Activated CD8-positive, alpha-beta memory T cell treated with anti-CD3 and anti-CD28 coated beads for 36 hours (primary cell): ENCODE data around the gene DIAPH3. TPM values are rescaled to one million over a fixed set of nuclear protein-coding genes. Genes with fewer than 3 reads are reported as not detected.

Experiments used
- CTCF ChIA-PET: fragments of 350-600 bp; sonication (Branson Sonifier 250); formaldehyde crosslinking; loops from one replicate; lab custom pipeline; 2021; ENCODE audit warnings: antibody characterized with exemption; lab: Charles Lee
- POLR2A ChIA-PET: fragments of 350-600 bp; sonication (Branson Sonifier 250); formaldehyde crosslinking; loops from one replicate; lab custom pipeline; 2021; ENCODE audit warnings: antibody characterized with exemption; lab: Charles Lee
- total RNA-seq, 2 experiments: library from RNA; stranded (reverse); gene quantifications; one replicate each; pipeline ENCODE4 v1.2.3, GENCODE V29; 2021

Gene DIAPH3
- total RNA-seq, 2 experiments from 2014 or later: 18.8 to 19.0 TPM

- CTCF ChIA-PET: interaction anchor here (1.0 kb wide), 1 partner anchor 90 kb away, joined by 3 read pairs; no protein-coding TSS in a partner anchor
Measured at GRCh38 chr13:59771272-59771671, 392.5 kb downstream of the DIAPH3 start.

GRCh38 chr13:59770451-59770850 lies 393.3 kb downstream of the DIAPH3 start:
- ChIA-PET CTCF (interaction anchor here (1.0 kb wide), 1 partner anchor 89 kb away, joined by 3 read pairs; no protein-coding TSS in a partner anchor), POLR2A (no interaction called here)

More at GRCh38 chr13:59771272-59771671, 392.5 kb downstream of the DIAPH3 start:
- POLR2A ChIA-PET: no interaction called here

- ChIA-PET CTCF (no interaction called here), POLR2A (no interaction called here)
Measured at GRCh38 chr13:59766236-59766635, 397.5 kb downstream of the DIAPH3 start.

- POLR2A ChIA-PET: no interaction called here
- CTCF ChIA-PET: interaction anchor here (1.2 kb wide), 1 partner anchor 365 kb away, joined by 3 read pairs; no protein-coding TSS in a partner anchor
Measured at GRCh38 chr13:59755632-59756290, 408.0 kb downstream of the DIAPH3 start.

- POLR2A ChIA-PET: no interaction called here
- CTCF ChIA-PET: no interaction called here
Measured at GRCh38 chr13:59754411-59754810, 409.3 kb downstream of the DIAPH3 start.

GRCh38 chr13:59750860-59751259 lies 412.9 kb downstream of the DIAPH3 start:
- CTCF ChIA-PET: no interaction called here

GRCh38 chr13:59748046-59748445 lies 415.7 kb downstream of the DIAPH3 start:
- CTCF ChIA-PET: no interaction called here
- POLR2A ChIA-PET: no interaction called here

More at GRCh38 chr13:59750860-59751259, 412.9 kb downstream of the DIAPH3 start:
- POLR2A ChIA-PET: no interaction called here

- ChIA-PET CTCF (no interaction called here), POLR2A (no interaction called here)
Measured at GRCh38 chr13:59747529-59747928, 416.2 kb downstream of the DIAPH3 start.

- ChIA-PET CTCF (no interaction called here), POLR2A (interaction anchor here (0.7 kb wide), 1 partner anchor 18 kb away, joined by 3 read pairs; no protein-coding TSS in a partner anchor)
Measured at GRCh38 chr13:59746291-59746962, 417.3 kb downstream of the DIAPH3 start.

- CTCF ChIA-PET: no interaction called here
- POLR2A ChIA-PET: no interaction called here
Measured at GRCh38 chr13:59745392-59745788, 418.3 kb downstream of the DIAPH3 start.

- CTCF ChIA-PET: no interaction called here
Measured at GRCh38 chr13:59744747-59745391, 418.9 kb downstream of the DIAPH3 start.

GRCh38 chr13:59743195-59743594 lies 420.5 kb downstream of the DIAPH3 start:
- ChIA-PET CTCF (no interaction called here), POLR2A (no interaction called here)

More at GRCh38 chr13:59744747-59745391, 418.9 kb downstream of the DIAPH3 start:
- POLR2A ChIA-PET: no interaction called here

- ChIA-PET CTCF (no interaction called here), POLR2A (no interaction called here)
Measured at GRCh38 chr13:59742467-59742866, 421.3 kb downstream of the DIAPH3 start.

GRCh38 chr13:59738921-59739320 lies 424.8 kb downstream of the DIAPH3 start:
- POLR2A ChIA-PET: no interaction called here
- CTCF ChIA-PET: no interaction called here

GRCh38 chr13:59734393-59734792 lies 429.3 kb downstream of the DIAPH3 start:
- ChIA-PET CTCF (interaction anchor here (1.2 kb wide), 1 partner anchor 11 kb away, joined by 3 read pairs; no protein-coding TSS in a partner anchor), POLR2A (no interaction called here)

- ChIA-PET CTCF (interaction anchor here (1.2 kb wide), 1 partner anchor 10 kb away, joined by 3 read pairs; no protein-coding TSS in a partner anchor), POLR2A (no interaction called here)
Measured at GRCh38 chr13:59733744-59734143, 430.0 kb downstream of the DIAPH3 start.

GRCh38 chr13:59730026-59730425 lies 433.7 kb downstream of the DIAPH3 start:
- POLR2A ChIA-PET: no interaction called here
- CTCF ChIA-PET: no interaction called here

GRCh38 chr13:59728896-59729545 lies 434.7 kb downstream of the DIAPH3 start:
- POLR2A ChIA-PET: no interaction called here
- CTCF ChIA-PET: no interaction called here
